RKO (cell line): ENCODE measurements around the gene DLG1.
A peak's percentile ranks its signal among the peaks of the same experiment; 100 is the strongest.
"Not testable (repeated sequence)": the region's sequence is repeated elsewhere in the genome, so short reads cannot be mapped to it uniquely, and the experiment has no call there.

Experiments
- DNase-seq: peaks from one replicate; pipeline ENCODE4 v3.0.0-alpha.2; 2016; ENCODE audit warnings: low spot score

DLG1 gene

GRCh38 chr3:197244751-197245150 is 53.7 kb downstream of the DLG1 start:
- DNase-seq = no peak

GRCh38 chr3:197242784-197243432 is 55.5 kb downstream of the DLG1 start:
- DNase-seq = no peak

GRCh38 chr3:197241173-197241572 is 57.2 kb downstream of the DLG1 start:
- DNase-seq = no peak

- DNase-seq = no peak
Observed at GRCh38 chr3:197239857-197240256, 58.6 kb downstream of the DLG1 start.

GRCh38 chr3:197238842-197239241 is 59.6 kb downstream of the DLG1 start:
- no peak for DNase-seq

- no peak for DNase-seq
Observed at GRCh38 chr3:197237897-197238296, 60.5 kb downstream of the DLG1 start.

- no peak for DNase-seq
Observed at GRCh38 chr3:197236362-197236761, 62.0 kb downstream of the DLG1 start.

- no peak for DNase-seq
Observed at GRCh38 chr3:197234947-197235914, 63.2 kb downstream of the DLG1 start.

- no peak for DNase-seq
Observed at GRCh38 chr3:197231321-197231720, 67.1 kb downstream of the DLG1 start.

GRCh38 chr3:197229836-197230235 is 68.6 kb downstream of the DLG1 start:
- DNase-seq = no peak

GRCh38 chr3:197229178-197229577 is 69.2 kb downstream of the DLG1 start:
- DNase-seq = no peak

- DNase-seq = no peak
Observed at GRCh38 chr3:197227780-197228574, 70.4 kb downstream of the DLG1 start.

GRCh38 chr3:197226179-197226578 is 72.2 kb downstream of the DLG1 start:
- no peak for DNase-seq

GRCh38 chr3:197225579-197225978 is 72.8 kb downstream of the DLG1 start:
- DNase-seq = no peak

- DNase-seq = peak; percentile 71
Observed at GRCh38 chr3:197224034-197224444, 74.4 kb downstream of the DLG1 start.

- no peak for DNase-seq
Observed at GRCh38 chr3:197222937-197223370, 75.5 kb downstream of the DLG1 start.

GRCh38 chr3:197219619-197220018 is 78.8 kb downstream of the DLG1 start:
- no peak for DNase-seq

- DNase-seq = no peak
Observed at GRCh38 chr3:197218210-197218609, 80.2 kb downstream of the DLG1 start.

GRCh38 chr3:197216914-197217313 is 81.5 kb downstream of the DLG1 start:
- no peak for DNase-seq

GRCh38 chr3:197216169-197216860 is 82.1 kb downstream of the DLG1 start:
- no peak for DNase-seq

GRCh38 chr3:197212290-197212689 is 86.1 kb downstream of the DLG1 start:
- no peak for DNase-seq

GRCh38 chr3:197211698-197212097 is 86.7 kb downstream of the DLG1 start:
- DNase-seq = not testable (repeated sequence)
